SHP77 (cell line): ENCODE measurements around the gene ZNF385D.

Experiments
- DNase-seq, 2 experiments: peaks; one replicate each; lab custom pipeline; 2025; lab: John Stamatoyannopoulos, UW

The ZNF385D gene

GRCh38 chr3:21599890-21600289 lies 151.1 kb downstream of the ZNF385D start:
- DNase-seq = no peak

GRCh38 chr3:21592828-21593227 lies 158.2 kb downstream of the ZNF385D start:
- DNase-seq = no peak

GRCh38 chr3:21587894-21588293 lies 163.1 kb downstream of the ZNF385D start:
- no peak for DNase-seq

- no peak for DNase-seq
Measured at GRCh38 chr3:21585216-21585740, 165.7 kb downstream of the ZNF385D start.

GRCh38 chr3:21573291-21573690 lies 177.7 kb downstream of the ZNF385D start:
- DNase-seq = no peak

- no peak for DNase-seq
Measured at GRCh38 chr3:21564531-21564930, 186.5 kb downstream of the ZNF385D start.

- DNase-seq = no peak
Measured at GRCh38 chr3:21562243-21562642, 188.8 kb downstream of the ZNF385D start.

- DNase-seq = no peak
Measured at GRCh38 chr3:21561472-21561871, 189.5 kb downstream of the ZNF385D start.

- peak in 1 of 2 experiments; percentile 17 for DNase-seq
Measured at GRCh38 chr3:21551019-21551418, 200.0 kb downstream of the ZNF385D start.

GRCh38 chr3:21544076-21544462 lies 206.9 kb downstream of the ZNF385D start:
- DNase-seq = no peak

GRCh38 chr3:21543380-21544075 lies 207.5 kb downstream of the ZNF385D start:
- DNase-seq = no peak

GRCh38 chr3:21542656-21543379 lies 208.2 kb downstream of the ZNF385D start:
- DNase-seq = no peak

GRCh38 chr3:21540265-21540664 lies 210.7 kb downstream of the ZNF385D start:
- DNase-seq = no peak

GRCh38 chr3:21534462-21534861 lies 216.5 kb downstream of the ZNF385D start:
- no peak for DNase-seq

- no peak for DNase-seq
Measured at GRCh38 chr3:21533002-21533401, 218.0 kb downstream of the ZNF385D start.

- DNase-seq = no peak
Measured at GRCh38 chr3:21531909-21532308, 219.1 kb downstream of the ZNF385D start.

GRCh38 chr3:21528291-21528995 lies 222.6 kb downstream of the ZNF385D start:
- DNase-seq = no peak

- DNase-seq = no peak
Measured at GRCh38 chr3:21526461-21526860, 224.5 kb downstream of the ZNF385D start.

GRCh38 chr3:21524133-21524532 lies 226.9 kb downstream of the ZNF385D start:
- no peak for DNase-seq

- DNase-seq = no peak
Measured at GRCh38 chr3:21520106-21520963, 230.7 kb downstream of the ZNF385D start.

GRCh38 chr3:21517184-21517583 lies 233.8 kb downstream of the ZNF385D start:
- DNase-seq = no peak

GRCh38 chr3:21515417-21515816 lies 235.6 kb downstream of the ZNF385D start:
- no peak for DNase-seq
